Skeletal muscle tissue (tissue), 4 donors: Measurements from ENCODE around the gene ATG7. TPM values are rescaled to one million over a fixed set of nuclear protein-coding genes. Genes with fewer than 3 reads are reported as not detected.

Source experiments
- H3K27ac ChIP-seq: one replicate; pipeline ENCODE4 v1.7.0; 2013; ENCODE audit warnings: mild to moderate bottlenecking, low read depth, low read length, inconsistent platforms
- H3K27me3 ChIP-seq, 3 donors: one replicate each; pipeline ENCODE4 v1.7.0; 2013; ENCODE audit warnings: low read length in 3 of 3; ENCODE audit not compliant: control insufficient read depth in 3 of 3, insufficient read depth in 3 of 3
- H3K36me3 ChIP-seq, 3 donors: one replicate each; pipeline ENCODE4 v1.7.0; 2013; ENCODE audit warnings: low read length in 3 of 3; ENCODE audit not compliant: control insufficient read depth in 3 of 3, insufficient read depth in 3 of 3
- H3K4me1 ChIP-seq, 3 donors: one replicate each; pipeline ENCODE4 v1.7.0; 2013; ENCODE audit warnings: low read length in 3 of 3, mild to moderate bottlenecking in 3 of 3; ENCODE audit not compliant: control insufficient read depth in 3 of 3, insufficient read depth in 3 of 3
- H3K4me3 ChIP-seq, 3 donors: one replicate each; pipeline ENCODE4 v1.7.0; 2013; ENCODE audit warnings: low read length in 3 of 3
- H3K9ac ChIP-seq, 3 donors: one replicate each; pipeline ENCODE4 v1.7.0; 2013; ENCODE audit warnings: low read length in 3 of 3, mild to moderate bottlenecking in 3 of 3, moderate library complexity in 2 of 3, low read depth in 1 of 3
- H3K9me3 ChIP-seq, 3 donors: one replicate each; pipeline ENCODE4 v1.7.0; 2013; ENCODE audit warnings: low read length in 3 of 3; ENCODE audit not compliant: control insufficient read depth in 3 of 3
- total RNA-seq: library from RNA; depleted of rRNA; stranded (reverse); fragments of >200 nt; gene quantifications from one replicate; pipeline ENCODE4 v1.2.3, GENCODE V29; 2014
- donor health status: Osteomylitis.

Gene ATG7
- total RNA-seq, 1 donor from 2014 or later = 48.0 TPM

GRCh38 chr3:11307830-11308432 lies 35.7 kb downstream of the ATG7 start:
- Histone ChIP-seq H3K9me3 (no peaks in the 10 kb centered on the region), H3K36me3 (peaks cover 34 to 40% (median 40%) of the 10 kb centered on the region in 3 donors), H3K27me3 (no peaks in the 10 kb centered on the region), H3K27ac (peak overlapping the region; percentile 70), H3K4me1 (peaks cover 6 to 20% (median 7%) of the 10 kb centered on the region in 3 donors), H3K9ac (no peak overlapping the region), H3K4me3 (no peak overlapping the region)

- no peak overlapping the region for H3K9ac ChIP-seq
- H3K27me3 ChIP-seq = no peaks in the 10 kb centered on the region
- H3K4me3 ChIP-seq = no peak overlapping the region
- no peak overlapping the region for H3K27ac ChIP-seq
- peaks cover 6 to 15% (median 7%) of the 10 kb centered on the region in 3 donors for H3K4me1 ChIP-seq
- H3K9me3 ChIP-seq = no peaks in the 10 kb centered on the region
- peaks cover 38 to 54% (median 42%) of the 10 kb centered on the region in 3 donors for H3K36me3 ChIP-seq
Observed at GRCh38 chr3:11310258-11310657, 38.1 kb downstream of the ATG7 start.

GRCh38 chr3:11312166-11312565 lies 40.0 kb downstream of the ATG7 start:
- Histone ChIP-seq H3K9ac (no peak overlapping the region), H3K4me3 (no peak overlapping the region), H3K9me3 (no peaks in the 10 kb centered on the region), H3K27ac (no peak overlapping the region), H3K36me3 (peaks cover 38 to 60% (median 45%) of the 10 kb centered on the region in 3 donors), H3K4me1 (peaks cover 0 to 3% (median 2%) of the 10 kb centered on the region in 3 donors), H3K27me3 (no peaks in the 10 kb centered on the region)

DNA sequence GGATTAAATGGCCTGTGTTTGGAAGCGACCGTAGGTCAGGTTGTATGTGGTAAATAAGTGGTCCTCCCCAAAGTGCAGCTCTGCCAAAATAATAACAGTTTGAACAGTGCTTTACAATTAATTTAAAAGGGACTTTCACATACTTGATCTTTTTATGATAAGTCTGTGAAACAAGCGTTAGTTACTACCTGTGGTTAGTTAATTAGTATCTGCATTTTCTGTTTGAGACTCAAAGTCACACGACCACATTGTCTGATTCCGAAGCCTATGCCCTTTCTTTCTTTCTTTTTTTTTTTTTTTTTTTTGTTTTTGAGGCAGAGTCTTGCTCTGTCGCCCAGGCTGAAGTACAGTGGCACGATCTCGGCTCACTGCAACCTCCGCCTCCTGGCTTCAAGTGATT lies 45.1 kb downstream of the ATG7 start:
- no peak overlapping the region for H3K27ac ChIP-seq
- H3K4me1 ChIP-seq = no peaks in the 10 kb centered on the region
- H3K9me3 ChIP-seq = no peaks in the 10 kb centered on the region
- H3K27me3 ChIP-seq = no peaks in the 10 kb centered on the region
- peaks cover 33 to 65% (median 57%) of the 10 kb centered on the region in 3 donors for H3K36me3 ChIP-seq
- no peak overlapping the region for H3K9ac ChIP-seq
- H3K4me3 ChIP-seq = no peak overlapping the region

GRCh38 chr3:11322931-11323330 lies 50.7 kb downstream of the ATG7 start:
- Histone ChIP-seq H3K27me3 (no peaks in the 10 kb centered on the region), H3K27ac (no peak overlapping the region), H3K9ac (no peak overlapping the region), H3K4me3 (no peak overlapping the region), H3K4me1 (no peaks in the 10 kb centered on the region), H3K9me3 (no peaks in the 10 kb centered on the region), H3K36me3 (peaks cover 25 to 41% (median 30%) of the 10 kb centered on the region in 3 donors)

DNA sequence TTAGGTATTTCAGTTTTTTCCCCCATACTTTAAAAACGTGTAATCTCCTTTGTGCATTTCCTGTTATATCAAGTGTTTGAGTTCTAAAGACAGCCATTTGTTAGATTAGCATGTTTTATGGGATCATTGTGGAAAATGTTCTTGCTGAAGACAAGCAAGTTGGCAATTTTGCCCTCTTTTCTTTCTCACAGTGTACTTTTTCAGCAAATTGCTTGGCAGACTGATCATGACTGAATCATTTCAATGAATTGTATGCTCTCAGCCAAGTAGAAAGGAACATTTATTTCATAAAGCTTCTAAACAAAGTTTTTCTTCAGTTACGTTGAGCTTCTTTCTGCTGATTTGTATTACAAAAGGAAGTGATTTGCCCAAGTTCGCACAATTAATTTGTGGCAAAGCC lies 51.6 kb downstream of the ATG7 start:
- Histone ChIP-seq H3K36me3 (peaks cover 16 to 33% (median 24%) of the 10 kb centered on the region in 3 donors), H3K4me1 (no peaks in the 10 kb centered on the region), H3K27ac (no peak overlapping the region), H3K27me3 (no peaks in the 10 kb centered on the region), H3K9ac (peak overlapping the region in 1 of 3 donors; percentile 14), H3K4me3 (no peak overlapping the region), H3K9me3 (no peaks in the 10 kb centered on the region)

DNA sequence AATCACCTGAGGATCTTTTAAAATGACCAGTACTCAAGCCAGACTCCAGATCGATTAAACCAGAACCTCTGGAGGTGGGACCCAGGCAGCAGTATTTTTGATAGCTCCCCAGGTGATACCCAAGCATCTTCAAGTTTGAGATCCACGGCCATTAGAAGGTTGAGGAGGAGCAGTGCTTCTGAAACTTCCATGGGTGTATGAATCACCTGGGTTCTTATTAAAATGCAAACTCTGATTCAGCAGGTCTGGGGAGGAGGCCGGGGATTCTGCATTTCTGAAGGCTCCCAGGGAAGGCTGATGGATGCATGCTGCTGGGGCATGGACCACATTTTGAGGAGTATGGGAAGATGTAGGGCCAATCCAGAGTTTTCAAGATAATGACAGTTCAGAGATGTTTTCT lies 55.4 kb downstream of the ATG7 start:
- Histone ChIP-seq H3K27ac (no peak overlapping the region), H3K9me3 (no peaks in the 10 kb centered on the region), H3K4me3 (no peak overlapping the region), H3K4me1 (no peaks in the 10 kb centered on the region), H3K27me3 (no peaks in the 10 kb centered on the region), H3K36me3 (peaks cover 7 to 23% (median 17%) of the 10 kb centered on the region in 3 donors), H3K9ac (no peak overlapping the region)

DNA sequence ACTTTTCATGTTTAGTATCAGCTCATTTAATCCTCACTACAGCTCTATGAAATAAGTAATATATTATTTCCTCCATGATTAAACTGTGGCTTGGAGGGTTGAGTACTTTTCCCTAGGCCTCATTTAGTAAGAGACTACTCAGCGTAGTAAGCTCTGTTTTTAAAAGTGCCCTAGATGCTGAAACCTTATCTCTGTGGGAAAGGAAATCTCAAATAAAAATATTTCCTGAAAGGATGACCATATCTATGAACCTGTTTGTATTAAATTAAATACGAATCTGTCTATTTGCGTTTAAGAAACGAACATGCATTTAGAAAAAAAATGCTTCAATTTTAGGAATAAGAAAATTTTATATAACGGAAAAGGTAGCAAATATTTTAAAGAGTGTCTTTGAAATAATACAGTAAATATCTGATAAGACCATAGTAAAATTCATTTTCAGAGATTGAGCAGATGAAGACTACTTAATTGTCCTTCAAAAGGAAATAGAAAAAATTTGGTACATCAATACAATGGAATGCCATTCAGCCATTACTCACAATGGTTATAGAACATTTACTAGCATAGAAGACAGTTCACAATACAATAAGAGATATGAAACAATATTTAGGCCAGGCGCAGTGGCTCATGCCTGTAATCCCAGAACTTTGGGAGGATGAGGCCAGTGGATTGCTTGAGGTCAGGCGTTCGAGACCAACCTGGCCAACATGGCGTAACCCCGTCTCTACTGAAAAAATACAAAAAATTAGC lies 56.2 kb downstream of the ATG7 start:
- Histone ChIP-seq H3K36me3 (peaks cover 5 to 18% (median 17%) of the 10 kb centered on the region in 3 donors), H3K4me1 (no peaks in the 10 kb centered on the region), H3K4me3 (no peak overlapping the region), H3K9ac (no peak overlapping the region), H3K27ac (no peak overlapping the region), H3K27me3 (no peaks in the 10 kb centered on the region), H3K9me3 (no peaks in the 10 kb centered on the region)

- Histone ChIP-seq H3K36me3 (peaks cover 5 to 18% (median 17%) of the 10 kb centered on the region in 3 donors), H3K27me3 (no peaks in the 10 kb centered on the region), H3K27ac (no peak overlapping the region), H3K4me3 (no peak overlapping the region), H3K4me1 (no peaks in the 10 kb centered on the region), H3K9me3 (no peaks in the 10 kb centered on the region), H3K9ac (no peak overlapping the region)
Observed at GRCh38 chr3:11329777-11330176, 57.6 kb downstream of the ATG7 start.

DNA sequence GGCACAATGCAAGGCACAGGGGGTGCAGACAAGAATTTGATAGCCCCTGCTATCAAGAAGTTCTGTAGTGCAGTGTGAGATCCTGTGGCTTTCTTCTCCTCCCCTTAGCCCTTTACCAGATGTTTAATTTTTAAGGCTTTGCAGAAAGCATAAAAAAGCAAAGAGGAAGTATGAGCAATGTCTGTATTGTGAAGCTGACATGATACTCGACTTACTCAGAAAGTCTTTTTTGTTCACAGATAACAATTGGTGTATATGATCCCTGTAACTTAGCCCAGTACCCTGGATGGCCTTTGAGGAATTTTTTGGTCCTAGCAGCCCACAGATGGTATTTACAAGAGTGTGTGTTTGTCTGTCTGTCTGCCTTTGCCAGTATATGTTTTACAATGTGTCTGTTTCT lies 58.9 kb downstream of the ATG7 start:
- Histone ChIP-seq H3K9ac (no peak overlapping the region), H3K27ac (no peak overlapping the region), H3K36me3 (peaks cover 3 to 18% (median 17%) of the 10 kb centered on the region in 3 donors), H3K4me1 (no peaks in the 10 kb centered on the region), H3K9me3 (no peaks in the 10 kb centered on the region), H3K4me3 (no peak overlapping the region), H3K27me3 (no peaks in the 10 kb centered on the region)
